Kidney glomerular epithelial cell (primary cell): Measurements from ENCODE around the gene PGBD5.
"Not testable (repeated sequence)": the region's sequence is repeated elsewhere in the genome, so short reads cannot be mapped to it uniquely, and the experiment has no call there.

Experiments
- DNase-seq: peaks from one replicate; lab custom pipeline; 2025; lab: John Stamatoyannopoulos, UW

Gene PGBD5

GRCh38 chr1:230426246-230427093 is at the start of gene PGBD5:
TSS of gene PGBD5 (minus strand) at chr1:230426332. CDS start at chr1:230425928, 404 bp downstream.
- peak; percentile 31 for DNase-seq

GRCh38 chr1:230474924-230475323 is 48.8 kb upstream of the PGBD5 start:
- DNase-seq = not testable (repeated sequence)

- DNase-seq = not testable (repeated sequence)
These were observed 44.6 kb upstream of the PGBD5 start for GRCh38 chr1:230470750-230471149.

GRCh38 chr1:230469271-230469670 is 43.1 kb upstream of the PGBD5 start:
- no peak for DNase-seq

- no peak for DNase-seq
These were observed 39.6 kb upstream of the PGBD5 start for GRCh38 chr1:230465691-230466090.

GRCh38 chr1:230464671-230465070 is 38.5 kb upstream of the PGBD5 start:
- DNase-seq = peak; percentile 1

- no peak for DNase-seq
These were observed 37.6 kb upstream of the PGBD5 start for GRCh38 chr1:230463760-230464159.

GRCh38 chr1:230463326-230463725 is 37.2 kb upstream of the PGBD5 start:
- DNase-seq = no peak

- peak; percentile 53 for DNase-seq
These were observed 33.3 kb upstream of the PGBD5 start for GRCh38 chr1:230459465-230459864.

- DNase-seq = peak; percentile 21
These were observed 32.4 kb upstream of the PGBD5 start for GRCh38 chr1:230458509-230458908.

- DNase-seq = no peak
These were observed 30.3 kb upstream of the PGBD5 start for GRCh38 chr1:230456478-230456877.

- no peak for DNase-seq
These were observed 29.2 kb upstream of the PGBD5 start for GRCh38 chr1:230455291-230455690.

- DNase-seq = no peak
These were observed 27.2 kb upstream of the PGBD5 start for GRCh38 chr1:230453377-230453776.

GRCh38 chr1:230441183-230442029 is 15.3 kb upstream of the PGBD5 start:
- DNase-seq = no peak

GRCh38 chr1:230435108-230435507 is 9.0 kb upstream of the PGBD5 start:
- no peak for DNase-seq

GRCh38 chr1:230431527-230431926 is 5.4 kb upstream of the PGBD5 start:
- DNase-seq = no peak

- DNase-seq = no peak
These were observed 4.4 kb upstream of the PGBD5 start for GRCh38 chr1:230430499-230430898.

- DNase-seq = no peak
These were observed 3.1 kb upstream of the PGBD5 start for GRCh38 chr1:230429067-230429735.

GRCh38 chr1:230427981-230428380 is 1.8 kb upstream of the PGBD5 start:
- no peak for DNase-seq

- DNase-seq = no peak
These were observed 1.2 kb upstream of the PGBD5 start for GRCh38 chr1:230427094-230427876.

- no peak for DNase-seq
These were observed 660 bp downstream of the PGBD5 start for GRCh38 chr1:230425252-230426091.
